Activated naive CD4-positive, alpha-beta T cell treated with anti-CD3 and anti-CD28 coated beads, Interleukin-2, amount 50 U/mL, for 16 hours (primary cell): Measurements from ENCODE around the gene COL5A1.

Experiments used
- DNase-seq: peaks from one replicate; pipeline ENCODE4 v3.0.0-alpha.2; 2020

The COL5A1 gene

DNA sequence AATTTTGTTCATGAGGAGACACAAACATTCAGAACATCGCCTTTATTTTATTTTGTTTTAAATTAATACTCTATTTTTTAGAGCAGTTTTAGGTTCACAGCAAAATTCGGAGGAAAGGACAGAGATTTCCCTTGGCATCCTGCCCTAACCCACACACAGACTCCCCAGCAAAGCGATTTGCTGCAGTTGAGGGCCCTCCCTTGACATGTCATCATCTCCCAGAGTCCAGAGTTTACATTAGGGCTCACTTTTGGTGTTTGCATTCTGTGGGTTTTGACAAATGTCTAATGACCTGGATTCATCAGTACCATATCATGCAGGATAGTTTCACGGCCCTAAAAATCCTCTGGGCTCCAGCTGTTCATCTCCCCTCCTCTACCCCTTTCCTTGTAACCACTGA lies 33.6 kb upstream of the COL5A1 start:
- DNase-seq, result no peak

GRCh38 chr9:134611046-134611445 lies 30.6 kb upstream of the COL5A1 start:
- DNase-seq, result no peak

GRCh38 chr9:134612309-134612708 lies 29.3 kb upstream of the COL5A1 start:
- DNase-seq, result no peak

GRCh38 chr9:134612715-134613114 lies 28.9 kb upstream of the COL5A1 start:
- DNase-seq, result no peak

DNA sequence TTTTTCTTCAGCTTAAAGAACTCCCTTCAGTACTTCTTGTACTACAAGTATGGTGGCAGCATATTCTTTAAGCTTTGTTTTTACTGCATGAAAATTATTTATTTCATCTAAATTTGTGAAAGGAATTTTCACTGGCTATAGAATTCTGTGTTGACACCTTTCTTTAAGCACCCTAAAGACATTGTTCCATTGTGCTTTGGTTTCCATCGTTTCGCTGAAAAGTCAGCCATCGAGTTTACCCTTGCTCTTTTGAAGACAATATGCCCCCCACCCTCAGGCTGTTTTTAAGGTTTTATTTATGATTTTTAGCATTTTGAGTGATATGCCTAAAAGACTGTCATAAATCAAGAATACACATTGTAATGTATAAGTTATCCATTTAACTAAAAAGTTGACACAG lies 27.3 kb upstream of the COL5A1 start:
- no peak for DNase-seq

- DNase-seq, result no peak
Measured at GRCh38 chr9:134616341-134616740, 25.3 kb upstream of the COL5A1 start.

GRCh38 chr9:134617246-134617645 lies 24.4 kb upstream of the COL5A1 start:
- no peak for DNase-seq

GRCh38 chr9:134617836-134618162 lies 23.8 kb upstream of the COL5A1 start:
- peak; percentile 5 for DNase-seq

DNA sequence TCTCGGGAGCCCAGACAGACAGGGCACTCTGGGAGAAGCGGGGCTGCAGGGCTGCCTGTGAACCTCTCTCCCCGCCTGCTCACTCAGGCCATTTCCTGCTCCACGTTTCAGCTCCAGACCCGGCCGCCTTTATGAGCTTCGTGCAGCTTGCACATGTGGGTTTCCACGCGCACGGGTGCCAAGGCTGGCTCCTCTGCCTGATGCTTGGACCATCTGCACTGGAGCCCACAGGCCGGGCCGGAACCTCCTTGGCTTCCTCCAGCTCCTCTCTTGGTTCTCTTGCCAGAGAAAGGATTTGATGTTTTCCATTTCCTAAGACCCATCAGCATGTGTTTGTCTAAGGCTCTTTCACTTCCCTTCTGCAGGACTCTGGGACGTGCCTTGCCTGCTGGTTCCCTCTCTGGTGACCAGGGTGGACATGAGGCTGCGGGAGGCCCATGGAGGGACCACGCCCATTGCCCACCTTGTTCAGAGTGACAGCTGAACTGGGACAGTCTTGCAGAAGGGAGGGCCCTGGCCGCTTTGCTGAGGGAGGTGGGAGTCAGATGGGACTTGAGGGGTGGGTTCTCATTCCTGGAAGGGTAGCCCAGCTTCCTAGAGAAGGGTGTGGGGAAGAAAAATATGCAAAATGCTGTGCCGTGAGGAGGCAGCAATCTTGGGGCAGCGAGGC lies 23.3 kb upstream of the COL5A1 start:
- DNase-seq, result peak; percentile 7

DNA sequence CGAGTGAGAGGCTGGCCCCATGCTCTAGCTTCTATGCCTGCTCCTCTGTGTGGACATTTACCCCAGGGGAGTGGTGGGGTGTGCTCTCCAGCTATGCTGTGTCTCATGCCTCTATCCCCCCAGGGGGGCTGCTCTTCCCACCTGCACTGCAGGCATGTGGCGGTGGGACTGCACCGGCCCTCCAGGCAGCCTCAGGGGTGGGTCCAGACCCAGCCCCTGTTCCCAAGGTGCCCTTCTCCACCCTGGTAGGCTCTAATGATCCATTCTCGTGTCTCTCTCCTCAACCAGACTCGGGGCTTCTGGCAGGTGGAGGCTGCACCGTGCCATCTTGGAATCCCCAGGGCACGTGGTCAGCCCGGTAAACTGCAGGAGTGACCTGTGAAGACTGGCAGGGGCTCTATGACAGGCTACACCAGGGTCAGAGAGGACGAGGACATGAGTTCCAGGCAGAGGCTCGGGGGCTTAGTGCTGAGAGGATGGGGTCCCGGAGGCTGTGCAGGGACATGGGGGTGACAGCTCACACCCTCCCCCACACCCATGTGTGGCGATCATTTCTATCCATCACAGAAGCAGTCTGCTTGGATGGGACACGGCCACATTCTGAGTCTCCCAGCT lies 22.7 kb upstream of the COL5A1 start:
- DNase-seq, result no peak

- DNase-seq, result no peak
Measured at GRCh38 chr9:134619448-134619982, 22.1 kb upstream of the COL5A1 start.

GRCh38 chr9:134619983-134620661 lies 21.5 kb upstream of the COL5A1 start:
- DNase-seq, result no peak

DNA sequence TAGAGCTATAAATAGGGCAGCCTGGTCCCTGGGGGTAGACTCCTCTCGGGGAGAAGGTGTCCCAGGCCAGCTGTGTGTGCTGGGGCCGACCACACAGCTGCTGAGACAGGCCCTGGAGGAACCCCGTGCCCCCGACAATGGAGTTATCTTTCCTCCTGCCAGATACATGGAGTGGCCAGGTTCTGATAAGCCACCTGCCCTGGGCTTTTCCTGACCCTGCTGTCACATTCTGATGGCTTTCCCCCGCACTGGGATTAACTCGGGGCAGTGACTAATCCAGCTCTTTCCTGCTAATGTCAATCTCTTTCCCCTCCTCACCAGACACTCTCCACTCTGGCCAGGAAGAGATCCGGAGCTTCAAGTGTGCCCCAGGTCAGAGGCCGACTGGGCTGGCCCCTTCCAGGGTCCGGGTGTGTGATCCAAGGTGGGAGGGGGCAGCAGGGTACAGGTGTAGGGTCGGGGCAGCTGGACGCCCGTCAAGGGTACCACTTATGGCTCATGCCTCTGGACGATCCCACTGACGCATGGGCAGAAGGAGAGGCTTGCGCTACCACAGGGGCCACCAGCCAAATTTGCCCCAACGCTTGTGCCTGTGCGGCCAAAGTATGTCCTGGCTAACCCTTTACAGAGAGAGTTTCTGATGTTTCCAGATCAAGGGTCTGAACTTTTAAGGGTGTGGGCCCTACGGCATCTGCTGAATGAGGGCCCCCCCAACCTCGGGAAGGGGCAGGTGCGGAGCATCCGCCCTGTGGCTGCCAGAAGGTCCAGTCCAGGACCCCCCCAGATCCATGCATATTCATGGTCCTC lies 20.6 kb upstream of the COL5A1 start:
- DNase-seq, result no peak

DNA sequence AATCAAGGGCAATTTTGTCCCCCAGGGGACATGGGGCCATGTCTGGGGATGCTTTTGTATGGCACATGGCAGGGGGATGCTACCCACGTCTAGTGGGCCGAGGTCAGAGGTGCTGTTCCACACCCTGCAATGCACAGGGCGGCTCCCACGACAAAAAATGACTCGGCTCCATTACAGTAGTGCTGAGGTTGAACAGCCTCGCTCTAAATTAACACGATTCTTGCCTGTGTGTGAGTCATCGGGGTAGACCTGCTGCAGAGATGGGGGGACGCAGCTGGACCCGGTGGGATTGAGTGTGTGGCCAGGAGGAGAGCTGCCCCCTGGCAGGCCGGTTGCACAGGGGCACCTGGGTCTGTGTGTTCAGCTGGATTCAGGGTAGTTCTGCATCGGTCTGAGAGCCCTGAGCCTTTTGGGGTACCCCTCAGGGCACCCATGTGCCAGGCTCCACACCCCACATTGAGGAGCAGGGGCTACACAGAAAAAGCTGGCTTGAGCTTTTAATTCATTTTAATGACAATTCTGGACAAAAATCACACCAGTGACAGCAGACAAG lies 20.0 kb upstream of the COL5A1 start:
- no peak for DNase-seq

DNA sequence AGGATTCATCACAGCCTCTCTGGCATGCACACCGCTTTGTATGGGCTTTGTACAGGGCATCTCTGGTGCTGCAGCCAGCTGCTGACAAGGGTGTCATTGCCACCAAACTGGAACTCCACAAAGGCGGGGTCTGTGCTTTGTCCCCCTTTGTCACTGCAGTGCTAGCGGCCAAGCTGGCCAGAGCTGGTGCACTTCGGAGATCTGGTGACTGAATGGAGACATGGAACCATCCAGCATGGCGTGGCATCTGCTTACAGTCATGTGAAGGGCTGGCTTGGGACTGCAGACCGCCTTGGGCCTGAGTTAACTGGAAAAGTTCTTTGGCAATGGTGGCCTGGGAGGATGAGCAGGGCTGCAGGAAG lies 18.7 kb upstream of the COL5A1 start:
- no peak for DNase-seq

DNA sequence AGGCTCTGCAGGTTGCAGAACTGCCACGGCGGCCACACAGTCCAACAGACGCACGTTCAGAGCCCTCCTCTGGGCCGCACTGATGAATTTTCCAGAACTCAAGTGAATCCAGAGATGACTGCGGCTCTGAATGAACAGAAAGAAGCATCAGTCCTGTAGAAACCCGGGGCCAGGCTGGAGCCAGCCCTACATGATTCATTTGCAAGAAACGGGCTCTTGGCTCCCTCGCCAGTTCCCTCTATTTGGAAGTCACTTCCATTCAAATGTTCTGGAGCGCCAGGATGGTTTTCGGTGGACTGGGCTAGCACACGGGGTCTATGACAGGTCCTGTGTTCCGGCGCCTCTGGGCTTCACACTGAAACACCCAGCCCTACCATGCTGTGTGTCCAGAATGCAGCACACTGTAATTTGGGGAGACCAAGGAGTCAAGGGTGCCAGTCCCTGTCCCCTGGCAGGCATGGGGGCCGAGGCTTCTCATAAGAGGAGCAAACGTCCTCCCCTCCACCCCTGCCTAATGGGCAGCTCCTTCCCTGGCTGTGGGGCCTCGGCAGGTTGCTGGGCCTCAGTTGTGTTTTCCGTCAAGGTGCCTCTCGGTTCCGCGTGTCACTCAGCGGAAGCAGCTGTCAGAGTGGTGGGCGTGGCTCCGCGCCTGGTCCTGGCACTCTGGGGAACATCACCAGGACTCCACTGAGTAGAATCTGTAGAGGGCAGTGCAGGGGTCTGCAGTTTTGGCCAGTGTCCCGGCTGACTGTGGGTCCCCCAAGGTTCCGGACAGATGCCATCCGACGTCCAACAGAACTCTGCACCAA lies 18.1 kb upstream of the COL5A1 start:
- no peak for DNase-seq

DNA sequence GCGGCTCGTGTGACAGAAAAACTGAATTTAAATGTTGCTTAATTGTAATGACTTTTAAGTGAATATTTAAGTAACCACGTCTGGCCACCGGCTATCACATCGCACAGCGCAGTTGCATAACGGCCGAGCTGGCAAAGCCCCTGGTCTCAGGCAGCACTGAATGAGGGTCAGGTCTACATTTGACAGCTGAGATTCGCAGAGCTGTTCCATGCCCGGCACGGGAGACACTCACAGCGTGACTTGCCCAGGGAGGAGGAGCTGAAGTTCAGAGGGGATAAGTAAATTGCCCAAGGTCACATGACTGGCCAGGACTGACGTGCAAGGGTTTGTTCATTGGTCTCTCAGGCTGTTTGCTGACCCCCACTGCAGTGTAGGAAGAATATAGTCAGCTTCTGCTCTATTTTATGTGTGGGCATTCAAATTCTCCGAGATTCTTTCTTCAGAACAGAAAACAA lies 17.4 kb upstream of the COL5A1 start:
- DNase-seq, result no peak

GRCh38 chr9:134624621-134625181 lies 16.9 kb upstream of the COL5A1 start:
- DNase-seq, result peak; percentile 2

- peak; percentile 4 for DNase-seq
Measured at GRCh38 chr9:134625361-134626068, 16.1 kb upstream of the COL5A1 start.

- peak; percentile 2 for DNase-seq
Measured at GRCh38 chr9:134626069-134626423, 15.6 kb upstream of the COL5A1 start.
